ENCODE results near the gene RPA3.
A peak's percentile ranks its signal among the peaks of the same experiment; 100 is the strongest.

RPA3 gene

DNA sequence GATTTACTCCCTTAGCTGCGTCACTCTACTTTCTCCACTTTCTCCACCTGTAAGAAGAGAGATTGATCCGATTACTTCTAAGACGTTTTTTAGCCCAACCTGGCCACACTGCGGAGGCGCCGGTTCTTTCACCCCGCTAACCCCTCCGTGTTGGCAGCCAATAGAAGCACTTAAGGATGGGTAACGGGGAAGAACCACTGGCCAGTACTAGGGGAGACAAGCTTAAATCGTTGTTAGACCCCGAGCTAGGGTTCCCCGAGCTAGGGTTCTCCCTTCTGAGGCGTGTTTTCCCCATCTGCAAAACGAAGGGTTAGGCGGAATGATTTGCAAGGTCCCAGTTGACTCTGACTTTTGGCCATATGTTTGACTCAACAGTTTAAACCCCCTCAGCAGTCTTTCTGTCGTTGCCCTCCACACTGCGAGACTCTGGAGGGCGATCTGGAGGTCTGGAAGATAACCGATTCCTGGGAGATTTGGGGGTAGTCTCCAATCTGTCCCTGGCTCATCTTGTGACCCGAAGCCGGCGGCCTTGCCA, 77.2 kb downstream of the RPA3 start:
- Histone ChIP-seq H3K27ac (ENCODE audit: extremely low read depth, low read depth, low read length) (peak overlapping the region; percentile 82), H3K9me3 (ENCODE audit: control insufficient read depth, insufficient read depth, low read depth, low read length) (no peaks in the 10 kb centered on the region), H3K36me3 (ENCODE audit: control insufficient read depth in 2 of 2, insufficient read depth in 1 of 2, low read length in 2 of 2) (peaks cover 8 to 17% of the 10 kb centered on the region in 2 experiments), H3K4me1 (ENCODE audit: control insufficient read depth, insufficient read depth, low read length) (0 out of 2 replicates have a peak, but pooled peaks cover 3% of the 10 kb centered on the region), H3K4me3 (ENCODE audit: low read depth, low read length) (peak overlapping the region; percentile 98)
- TF ChIP-seq, protein P1, sequence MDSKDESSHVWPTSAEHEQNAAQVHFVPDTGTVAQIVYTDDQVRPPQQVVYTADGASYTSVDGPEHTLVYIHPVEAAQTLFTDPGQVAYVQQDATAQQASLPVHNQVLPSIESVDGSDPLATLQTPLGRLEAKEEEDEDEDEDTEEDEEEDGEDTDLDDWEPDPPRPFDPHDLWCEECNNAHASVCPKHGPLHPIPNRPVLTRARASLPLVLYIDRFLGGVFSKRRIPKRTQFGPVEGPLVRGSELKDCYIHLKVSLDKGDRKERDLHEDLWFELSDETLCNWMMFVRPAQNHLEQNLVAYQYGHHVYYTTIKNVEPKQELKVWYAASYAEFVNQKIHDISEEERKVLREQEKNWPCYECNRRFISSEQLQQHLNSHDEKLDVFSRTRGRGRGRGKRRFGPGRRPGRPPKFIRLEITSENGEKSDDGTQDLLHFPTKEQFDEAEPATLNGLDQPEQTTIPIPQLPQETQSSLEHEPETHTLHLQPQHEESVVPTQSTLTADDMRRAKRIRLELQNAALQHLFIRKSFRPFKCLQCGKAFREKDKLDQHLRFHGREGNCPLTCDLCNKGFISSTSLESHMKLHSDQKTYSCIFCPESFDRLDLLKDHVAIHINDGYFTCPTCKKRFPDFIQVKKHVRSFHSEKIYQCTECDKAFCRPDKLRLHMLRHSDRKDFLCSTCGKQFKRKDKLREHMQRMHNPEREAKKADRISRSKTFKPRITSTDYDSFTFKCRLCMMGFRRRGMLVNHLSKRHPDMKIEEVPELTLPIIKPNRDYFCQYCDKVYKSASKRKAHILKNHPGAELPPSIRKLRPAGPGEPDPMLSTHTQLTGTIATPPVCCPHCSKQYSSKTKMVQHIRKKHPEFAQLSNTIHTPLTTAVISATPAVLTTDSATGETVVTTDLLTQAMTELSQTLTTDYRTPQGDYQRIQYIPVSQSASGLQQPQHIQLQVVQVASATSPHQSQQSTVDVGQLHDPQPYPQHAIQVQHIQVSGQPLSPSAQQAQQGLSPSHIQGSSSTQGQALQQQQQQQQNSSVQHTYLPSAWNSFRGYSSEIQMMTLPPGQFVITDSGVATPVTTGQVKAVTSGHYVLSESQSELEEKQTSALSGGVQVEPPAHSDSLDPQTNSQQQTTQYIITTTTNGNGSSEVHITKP (tag by site-specific recombination; IDR thresholded peaks at IDR 0.05) = peak; percentile 89
- TF ChIP-seq ZNF311 (tag by site-specific recombination; IDR thresholded peaks at IDR 0.05; ENCODE audit: borderline replicate concordance) (no peak), HOXD13 (CRISPR knock-in tag; IDR thresholded peaks at IDR 0.05; ENCODE audit: borderline replicate concordance) (no peak), ZNF169 (tag by site-specific recombination; IDR thresholded peaks at IDR 0.05) (no peak), OSR2 (tag by site-specific recombination; IDR thresholded peaks at IDR 0.05) (no peak), KLF9 (tag by site-specific recombination; IDR thresholded peaks at IDR 0.05; ENCODE audit: low read depth) (no peak), ZBTB48 (tag by site-specific recombination; IDR thresholded peaks at IDR 0.05) (0 out of 2 replicates have a peak, but pooled peaks have one; percentile 12), ZNF146 (tag by site-specific recombination; IDR thresholded peaks at IDR 0.05) (no peak), ZNF133 (tag by site-specific recombination; IDR thresholded peaks at IDR 0.05) (no peak), ZNF10 (tag by site-specific recombination; IDR thresholded peaks at IDR 0.05) (peak; percentile 41; the same call in 1 of the 2 replicates), EGR2 (tag by site-specific recombination; IDR thresholded peaks at IDR 0.05; ENCODE audit: low read depth) (0 out of 2 replicates have a peak, but pooled peaks have one; percentile 1), ZNF776 (tag by site-specific recombination; IDR thresholded peaks at IDR 0.05; ENCODE audit: borderline replicate concordance) (no peak), ZNF670 (tag by site-specific recombination; IDR thresholded peaks at IDR 0.05; ENCODE audit: low read depth) (no peak), KLF1 (tag by site-specific recombination; IDR thresholded peaks at IDR 0.05) (no peak), ZNF558 (tag by site-specific recombination; IDR thresholded peaks at IDR 0.05) (no peak), BCL11B (tag by site-specific recombination; IDR thresholded peaks at IDR 0.05; ENCODE audit: low read depth) (0 out of 2 replicates have a peak, but pooled peaks have one; percentile 3), SETDB1 (IDR thresholded peaks at IDR 0.05; ENCODE audit: insufficient read length, low read length) (no peak)
- TF ChIP-seq, protein P2, sequence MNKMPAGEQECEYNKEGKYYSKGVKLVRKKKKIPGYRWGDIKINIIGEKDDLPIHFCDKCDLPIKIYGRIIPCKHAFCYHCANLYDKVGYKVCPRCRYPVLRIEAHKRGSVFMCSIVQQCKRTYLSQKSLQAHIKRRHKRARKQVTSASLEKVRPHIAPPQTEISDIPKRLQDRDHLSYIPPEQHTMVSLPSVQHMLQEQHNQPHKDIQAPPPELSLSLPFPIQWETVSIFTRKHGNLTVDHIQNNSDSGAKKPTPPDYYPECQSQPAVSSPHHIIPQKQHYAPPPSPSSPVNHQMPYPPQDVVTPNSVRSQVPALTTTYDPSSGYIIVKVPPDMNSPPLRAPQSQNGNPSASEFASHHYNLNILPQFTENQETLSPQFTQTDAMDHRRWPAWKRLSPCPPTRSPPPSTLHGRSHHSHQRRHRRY (tag by site-specific recombination; IDR thresholded peaks at IDR 0.05) = no peak
- TF ChIP-seq, protein P3, sequence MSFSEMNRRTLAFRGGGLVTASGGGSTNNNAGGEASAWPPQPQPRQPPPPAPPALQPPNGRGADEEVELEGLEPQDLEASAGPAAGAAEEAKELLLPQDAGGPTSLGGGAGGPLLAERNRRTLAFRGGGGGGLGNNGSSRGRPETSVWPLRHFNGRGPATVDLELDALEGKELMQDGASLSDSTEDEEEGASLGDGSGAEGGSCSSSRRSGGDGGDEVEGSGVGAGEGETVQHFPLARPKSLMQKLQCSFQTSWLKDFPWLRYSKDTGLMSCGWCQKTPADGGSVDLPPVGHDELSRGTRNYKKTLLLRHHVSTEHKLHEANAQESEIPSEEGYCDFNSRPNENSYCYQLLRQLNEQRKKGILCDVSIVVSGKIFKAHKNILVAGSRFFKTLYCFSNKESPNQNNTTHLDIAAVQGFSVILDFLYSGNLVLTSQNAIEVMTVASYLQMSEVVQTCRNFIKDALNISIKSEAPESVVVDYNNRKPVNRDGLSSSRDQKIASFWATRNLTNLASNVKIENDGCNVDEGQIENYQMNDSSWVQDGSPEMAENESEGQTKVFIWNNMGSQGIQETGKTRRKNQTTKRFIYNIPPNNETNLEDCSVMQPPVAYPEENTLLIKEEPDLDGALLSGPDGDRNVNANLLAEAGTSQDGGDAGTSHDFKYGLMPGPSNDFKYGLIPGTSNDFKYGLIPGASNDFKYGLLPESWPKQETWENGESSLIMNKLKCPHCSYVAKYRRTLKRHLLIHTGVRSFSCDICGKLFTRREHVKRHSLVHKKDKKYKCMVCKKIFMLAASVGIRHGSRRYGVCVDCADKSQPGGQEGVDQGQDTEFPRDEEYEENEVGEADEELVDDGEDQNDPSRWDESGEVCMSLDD (tag by site-specific recombination; IDR thresholded peaks at IDR 0.05) = no peak
- TF ChIP-seq, protein P4, sequence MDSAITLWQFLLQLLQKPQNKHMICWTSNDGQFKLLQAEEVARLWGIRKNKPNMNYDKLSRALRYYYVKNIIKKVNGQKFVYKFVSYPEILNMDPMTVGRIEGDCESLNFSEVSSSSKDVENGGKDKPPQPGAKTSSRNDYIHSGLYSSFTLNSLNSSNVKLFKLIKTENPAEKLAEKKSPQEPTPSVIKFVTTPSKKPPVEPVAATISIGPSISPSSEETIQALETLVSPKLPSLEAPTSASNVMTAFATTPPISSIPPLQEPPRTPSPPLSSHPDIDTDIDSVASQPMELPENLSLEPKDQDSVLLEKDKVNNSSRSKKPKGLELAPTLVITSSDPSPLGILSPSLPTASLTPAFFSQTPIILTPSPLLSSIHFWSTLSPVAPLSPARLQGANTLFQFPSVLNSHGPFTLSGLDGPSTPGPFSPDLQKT (IDR thresholded peaks at IDR 0.05; ENCODE audit: borderline replicate concordance, low read depth, low read length) = no peak
- POLR2A ChIA-PET = interaction anchor here (0.6 to 1.8 kb wide), 11 partner anchors 10 to 1262 kb away, joined by 3 to 7 read pairs (median 3); no protein-coding TSS in a partner anchor
- CTCF ChIA-PET = interaction anchor here (0.6 to 1.1 kb wide), 3 partner anchors 52 to 655 kb away, joined by 3 read pairs; no protein-coding TSS in a partner anchor

Data from HEK293 (cell line).